Smooth muscle cell of trachea (primary cell): ENCODE results near the gene PRAMEF18. TPM values are rescaled to one million over a fixed set of nuclear protein-coding genes. Genes with fewer than 3 reads are reported as not detected.

Source experiments
- total RNA-seq: library from RNA; depleted of rRNA; stranded (reverse); fragments of >200 nt; gene quantifications from 2 replicates; pipeline ENCODE4 v1.2.1, GENCODE V29; 2014

The PRAMEF18 gene, protein sequence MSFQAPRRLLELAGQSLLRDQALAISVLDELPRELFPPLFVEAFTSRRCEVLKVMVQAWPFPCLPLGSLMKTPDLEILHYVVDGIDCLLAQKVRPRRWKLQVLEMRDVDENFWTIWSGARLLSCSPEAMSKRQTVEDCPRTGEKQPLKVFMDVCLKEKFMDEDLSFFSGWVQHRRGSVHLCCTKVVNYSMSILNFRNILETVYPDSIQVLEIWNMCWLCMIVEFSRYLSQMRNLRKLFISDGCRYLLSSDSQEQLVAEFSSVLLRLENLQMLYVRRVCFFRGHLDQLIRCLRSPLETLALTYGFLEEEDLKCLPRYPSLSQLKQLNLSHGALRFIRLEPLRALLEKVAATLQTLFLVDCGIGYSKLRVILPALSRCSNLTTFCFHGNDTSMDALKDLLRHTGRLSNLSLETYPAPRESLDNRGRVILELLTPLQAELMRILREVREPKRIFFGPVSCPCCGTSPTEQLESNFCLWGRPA
- not detected in 2 replicates for total RNA-seq

GRCh38 chr1:13225675-13226204, at the start of gene PRAMEF18:
PRAMEF18 (minus strand) TSS chr1:13226154; CDS start chr1:13226106, 48 bp downstream.

GRCh38 chr1:13253898-13254297, 27.9 kb upstream of the PRAMEF18 start, which contains the start of gene PRAMEF5:
PRAMEF5 (plus strand) TSS chr1:13254198; CDS start chr1:13259269, 5,071 bp downstream.

DNA sequence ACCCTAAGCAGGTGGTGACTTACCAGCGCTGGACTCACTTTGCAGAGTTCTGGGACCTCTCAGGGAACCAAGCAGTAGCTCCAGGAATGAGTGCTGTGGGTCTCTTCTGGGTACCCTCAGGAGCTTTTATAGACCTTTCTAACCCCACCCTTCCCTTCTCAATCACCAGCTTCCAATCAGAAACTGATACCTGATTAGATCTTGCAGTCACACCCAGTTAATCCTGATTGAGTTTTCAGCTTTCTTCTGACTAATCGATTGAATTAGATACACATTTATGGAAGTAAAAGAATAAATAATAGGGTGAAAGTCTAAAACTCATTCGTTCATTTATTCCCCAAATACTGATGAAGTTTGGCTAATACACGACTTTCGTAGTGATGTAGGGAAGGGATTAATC, 24.6 kb downstream of the PRAMEF18 start, which contains the start of gene PRAMEF13:
Gene PRAMEF13, minus strand, starts transcription at position 101 of the 400 bp plus-strand sequence. CDS start 1,820 bp downstream, outside the sequence.

Other genes with a start within 250 kb of the PRAMEF18 start
- gene PRAMEF27, start 169.6 kb downstream of the PRAMEF18 start, total RNA-seq, result not detected in 2 replicates
- gene HNRNPCL3, start 165.4 kb downstream of the PRAMEF18 start, total RNA-seq, result not detected in 2 replicates
- not detected in 2 replicates for gene PRAMEF25, start 155.4 kb downstream of the PRAMEF18 start, total RNA-seq
- not detected in 2 replicates for gene HNRNPCL2, start 109.3 kb downstream of the PRAMEF18 start, total RNA-seq
- gene PRAMEF26, start 70.1 kb downstream of the PRAMEF18 start, total RNA-seq, result not detected in 2 replicates
- not detected in 2 replicates for gene HNRNPCL4, start 60.5 kb downstream of the PRAMEF18 start, total RNA-seq
- not detected in 2 replicates for gene PRAMEF9, start 54.3 kb downstream of the PRAMEF18 start, total RNA-seq
- gene PRAMEF13, start 24.7 kb downstream of the PRAMEF18 start, total RNA-seq, result not detected in 2 replicates
- gene PRAMEF5, start 28.0 kb upstream of the PRAMEF18 start, total RNA-seq, result not detected in 2 replicates
- not detected in 2 replicates for gene PRAMEF8, start 59.0 kb upstream of the PRAMEF18 start, total RNA-seq
- gene PRAMEF33, start 77.4 kb upstream of the PRAMEF18 start, total RNA-seq, result not detected in 2 replicates
- gene PRAMEF15, start 89.4 kb upstream of the PRAMEF18 start, total RNA-seq, result not detected in 2 replicates
- not detected in 2 replicates for gene PRAMEF14, start 121.0 kb upstream of the PRAMEF18 start, total RNA-seq
- gene PRAMEF19, start 145.8 kb upstream of the PRAMEF18 start, total RNA-seq, result not detected in 2 replicates
- not detected in 2 replicates for gene PRAMEF17, start 163.5 kb upstream of the PRAMEF18 start, total RNA-seq
- not detected in 2 replicates for gene PRAMEF20, start 184.3 kb upstream of the PRAMEF18 start, total RNA-seq